Embryonic facial prominence (tissue), 1 donor: Measurements from ENCODE around the gene CAPZB.
"Not testable (repeated sequence)": the region's sequence is repeated elsewhere in the genome, so short reads cannot be mapped to it uniquely, and the experiment has no call there.

ENCODE experiments used
- DNase-seq: peaks from one replicate; pipeline ENCODE4 v3.0.0-alpha.2; 2016; ENCODE audit errors: extremely low spot score

Gene CAPZB

GRCh38 chr1:19311931-19312781 lies 173.2 kb downstream of the CAPZB start, which contains the start of the genes AKR7A2 and SLC66A1:
AKR7A2 (minus strand) TSS chr1:19312144; CDS start chr1:19312124, 20 bp downstream.
SLC66A1 (plus strand) TSS chr1:19312326; CDS start chr1:19317678, 5,352 bp downstream.
- peak; percentile 82 for DNase-seq

DNA sequence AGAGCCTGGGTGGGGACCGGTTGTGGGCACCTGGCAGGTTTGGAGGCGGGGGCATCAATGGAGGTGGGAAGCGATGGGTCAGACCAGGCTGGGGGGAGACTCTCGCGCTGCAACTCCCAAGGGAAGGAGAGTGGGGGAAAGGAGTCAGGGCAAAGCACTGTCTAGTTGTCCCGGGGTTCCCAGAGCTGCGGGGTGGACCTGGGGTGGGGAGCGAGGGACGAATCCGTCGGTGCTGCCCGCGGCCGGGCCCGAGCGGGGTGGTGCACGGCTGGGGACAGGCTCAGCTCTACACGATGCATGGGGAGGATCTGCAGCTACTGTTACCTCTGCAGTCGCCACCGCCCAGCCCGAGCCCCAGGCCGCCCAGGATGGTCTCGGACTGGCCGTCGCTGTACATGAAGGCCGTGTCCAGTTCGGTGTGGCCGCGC lies 173.8 kb downstream of the CAPZB start:
- DNase-seq = no peak

GRCh38 chr1:19310720-19311502 lies 174.4 kb downstream of the CAPZB start:
- DNase-seq = no peak

GRCh38 chr1:19310061-19310460 lies 175.3 kb downstream of the CAPZB start:
- DNase-seq = no peak

GRCh38 chr1:19309123-19309813 lies 176.1 kb downstream of the CAPZB start:
- DNase-seq = no peak

DNA sequence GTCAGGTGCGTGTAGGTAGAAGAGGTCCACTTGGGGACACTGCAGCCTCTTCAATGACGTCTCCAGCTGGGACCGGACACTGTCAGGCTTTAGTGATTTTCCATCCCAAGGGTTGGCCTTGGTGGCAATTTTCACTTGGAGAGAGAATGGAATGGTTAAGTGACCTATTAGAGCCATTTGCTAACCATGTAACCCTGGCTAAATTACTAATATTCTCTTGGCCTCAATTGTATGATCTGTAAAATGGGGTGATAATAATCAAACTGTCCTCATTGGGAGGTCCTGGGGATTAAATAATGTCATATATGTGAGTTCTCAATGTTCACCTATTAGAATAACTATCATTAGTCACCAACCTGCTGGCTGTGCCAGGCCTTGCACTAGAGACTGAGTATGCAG lies 176.8 kb downstream of the CAPZB start:
- DNase-seq = no peak

GRCh38 chr1:19307794-19308508 lies 177.4 kb downstream of the CAPZB start:
- DNase-seq = no peak

- DNase-seq = no peak
Measured at GRCh38 chr1:19306941-19307340, 178.4 kb downstream of the CAPZB start.

GRCh38 chr1:19305880-19306279 lies 179.5 kb downstream of the CAPZB start:
- no peak for DNase-seq

DNA sequence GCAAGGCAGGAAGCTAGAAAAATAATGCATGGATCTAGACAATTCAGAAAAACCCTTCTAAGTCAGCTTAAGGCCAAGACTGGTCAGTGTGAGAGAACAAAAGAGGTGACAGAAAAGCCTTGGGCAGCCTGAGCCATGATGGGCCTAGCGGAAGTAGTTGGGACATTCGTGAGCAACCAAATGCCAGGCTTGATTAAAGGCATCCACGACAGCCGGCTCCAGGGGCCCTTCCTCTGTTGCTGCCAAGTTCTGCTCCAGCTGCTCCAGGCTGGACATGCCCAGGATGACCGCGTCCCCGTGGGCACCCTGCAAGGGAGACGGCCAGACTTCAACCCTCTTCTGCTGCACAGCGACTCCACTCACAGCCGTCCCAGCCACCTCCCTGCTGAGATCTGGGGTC lies 181.3 kb downstream of the CAPZB start:
- not testable (repeated sequence) for DNase-seq

DNA sequence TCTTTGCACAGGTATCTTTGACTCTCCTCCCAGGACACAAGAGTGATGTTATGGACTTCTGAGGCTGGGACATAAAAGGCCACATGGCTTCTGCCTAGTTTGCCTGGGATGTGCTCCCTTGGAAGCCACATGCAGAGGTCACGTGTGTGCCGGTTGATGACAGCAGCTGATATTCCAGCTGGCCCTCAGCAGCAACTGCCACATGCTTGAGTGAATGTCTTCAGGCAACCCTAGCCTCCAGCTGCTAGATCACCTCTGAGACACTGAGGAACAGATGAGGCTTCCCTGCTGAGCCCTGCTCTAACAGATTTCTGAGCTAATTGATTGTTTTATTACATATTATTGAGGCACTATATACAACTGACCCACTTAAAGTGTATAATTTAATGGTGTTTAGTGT lies 185.1 kb downstream of the CAPZB start:
- no peak for DNase-seq

DNA sequence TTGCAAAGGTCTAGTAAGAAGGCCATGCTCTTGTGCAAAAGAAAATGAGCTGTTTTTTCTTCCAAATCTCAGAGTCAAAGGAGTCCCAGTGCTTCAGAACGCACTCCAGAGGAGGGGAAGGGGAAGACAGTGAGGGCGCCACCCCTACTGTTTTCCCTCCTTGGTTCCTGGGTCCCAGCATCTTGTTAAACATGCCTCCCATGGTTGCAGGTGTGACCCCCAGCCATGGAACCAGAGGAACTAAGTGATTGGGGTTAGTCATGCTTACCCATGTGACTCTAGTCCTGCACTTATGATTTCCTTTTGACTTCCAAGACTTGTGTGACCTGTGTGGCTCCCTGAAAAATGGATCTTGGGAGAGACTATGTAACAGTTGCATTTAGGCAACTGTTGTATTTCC lies 190.7 kb downstream of the CAPZB start:
- DNase-seq = no peak

DNA sequence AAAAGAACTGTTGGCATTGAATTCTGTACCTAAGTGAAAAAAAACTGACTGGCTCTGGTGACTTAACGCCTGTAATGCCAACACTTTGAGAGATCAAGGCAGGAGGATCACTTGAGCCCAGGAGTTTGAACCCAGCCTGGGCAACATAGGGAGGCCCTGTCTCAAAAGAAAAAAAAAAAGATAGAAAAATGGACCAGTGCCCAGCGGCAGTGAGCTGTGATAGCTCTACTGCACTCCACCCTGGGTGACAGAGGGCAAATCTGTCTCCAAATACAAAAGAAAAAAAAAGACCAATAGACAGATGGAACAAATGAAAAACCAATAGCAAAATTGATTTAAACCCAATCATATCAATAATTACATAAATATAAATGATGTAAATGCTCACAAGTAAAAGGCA lies 196.1 kb downstream of the CAPZB start:
- no peak for DNase-seq
